Measurements from ENCODE around the gene DDAH2.
A peak's percentile ranks its signal among the peaks of the same experiment; 100 is the strongest.

The DDAH2 gene

DNA sequence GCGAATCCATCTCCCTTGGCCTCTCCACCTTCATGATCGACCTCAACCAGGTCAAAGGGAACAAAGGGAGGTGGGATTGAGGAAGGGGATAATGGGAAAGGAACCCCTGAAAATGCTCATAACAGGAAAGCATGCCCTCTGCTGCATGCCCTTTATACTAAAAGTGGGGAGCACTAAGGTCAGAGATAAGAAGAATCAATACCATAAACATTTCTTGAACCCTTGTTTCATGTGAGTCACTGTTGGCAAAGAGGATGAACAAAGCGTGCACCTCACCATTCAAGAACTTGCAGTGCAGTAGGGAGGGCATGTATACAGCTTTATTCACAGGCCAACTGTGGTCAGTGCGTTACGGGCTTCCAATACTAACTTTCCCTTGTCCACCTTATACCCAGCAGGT is 31.7 kb upstream of the DDAH2 start:
- DNase-seq (ENCODE audit: low read depth): no peak

DNA sequence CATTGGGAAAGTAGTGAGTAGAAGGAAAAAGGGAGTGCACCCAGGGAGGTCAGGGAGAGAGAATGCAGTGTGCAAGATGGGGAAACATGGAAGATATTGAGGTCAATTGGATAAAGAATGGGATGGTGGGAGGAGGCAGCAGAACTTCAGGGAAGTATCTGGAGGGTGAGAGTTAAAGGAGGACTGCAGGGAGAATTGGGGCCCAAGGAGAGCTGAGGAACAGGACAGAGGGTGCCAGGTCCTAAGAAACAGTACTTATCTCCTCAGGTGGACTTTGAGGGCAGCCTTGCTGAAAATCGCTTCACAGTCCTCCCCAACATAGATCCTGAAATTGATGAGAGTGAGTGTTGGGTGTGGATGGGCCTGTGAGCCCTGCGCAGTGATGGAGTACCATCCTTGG is 29.2 kb upstream of the DDAH2 start:
- no peak for DNase-seq (ENCODE audit: low read depth)

DNA sequence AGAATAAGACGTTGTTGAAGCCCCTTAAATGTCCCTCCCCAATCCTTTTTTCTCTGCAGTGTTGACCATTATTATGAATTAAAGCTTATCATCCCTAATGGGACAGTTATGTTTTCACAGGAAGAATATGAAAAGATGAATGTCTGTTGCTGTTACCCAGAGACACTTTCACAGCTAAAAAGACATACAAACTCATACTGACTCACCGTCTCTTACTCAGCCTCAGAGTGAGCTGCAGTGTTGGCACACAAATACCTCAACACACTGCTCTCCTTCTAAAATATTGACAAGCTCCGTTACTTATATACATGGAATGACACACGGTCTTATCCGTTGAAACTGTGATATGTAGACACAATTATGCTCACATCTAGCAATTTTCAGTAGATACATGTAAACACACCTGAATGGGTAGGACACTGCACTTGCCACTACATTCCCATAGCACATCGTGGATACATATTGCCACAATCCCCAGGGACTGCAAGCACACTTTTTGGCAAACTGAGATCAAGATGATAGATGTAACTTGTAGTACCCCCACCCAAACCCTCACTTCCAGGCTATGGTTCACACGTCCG is 23.7 kb upstream of the DDAH2 start:
- no peak for DNase-seq (ENCODE audit: low read depth)

DNA sequence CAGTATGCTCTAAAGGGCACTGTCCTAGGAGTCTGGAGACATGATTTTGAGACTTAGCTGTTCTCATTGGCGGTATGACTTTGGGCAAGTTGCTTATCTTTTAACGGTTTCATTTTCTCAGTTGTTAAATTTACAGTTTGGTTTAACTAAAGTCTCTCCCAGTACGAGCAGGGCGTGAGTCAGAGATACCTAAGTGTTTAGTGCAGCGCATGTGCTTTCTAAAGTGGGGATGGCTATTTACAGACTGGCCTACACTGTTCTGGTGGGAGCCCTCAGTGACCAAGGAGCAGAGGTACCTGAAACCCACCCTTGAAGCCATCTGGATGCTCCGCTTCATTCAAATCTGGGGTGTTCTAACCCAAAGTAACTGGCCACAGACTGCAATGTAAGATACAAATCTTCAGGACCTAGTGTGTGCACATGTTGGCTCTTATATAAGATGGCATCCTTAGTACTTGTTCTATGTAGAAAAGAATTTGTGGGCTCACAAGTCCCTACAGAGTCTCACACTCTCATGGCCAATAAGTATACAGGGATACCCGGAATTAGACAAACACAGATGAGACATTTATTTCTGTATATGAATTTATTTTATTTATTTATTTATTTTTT is 21.4 kb upstream of the DDAH2 start:
- DNase-seq (ENCODE audit: low read depth): no peak

GRCh38 chr6:31749301-31750036 is 20.4 kb upstream of the DDAH2 start:
- DNase-seq (ENCODE audit: low read depth): no peak

DNA sequence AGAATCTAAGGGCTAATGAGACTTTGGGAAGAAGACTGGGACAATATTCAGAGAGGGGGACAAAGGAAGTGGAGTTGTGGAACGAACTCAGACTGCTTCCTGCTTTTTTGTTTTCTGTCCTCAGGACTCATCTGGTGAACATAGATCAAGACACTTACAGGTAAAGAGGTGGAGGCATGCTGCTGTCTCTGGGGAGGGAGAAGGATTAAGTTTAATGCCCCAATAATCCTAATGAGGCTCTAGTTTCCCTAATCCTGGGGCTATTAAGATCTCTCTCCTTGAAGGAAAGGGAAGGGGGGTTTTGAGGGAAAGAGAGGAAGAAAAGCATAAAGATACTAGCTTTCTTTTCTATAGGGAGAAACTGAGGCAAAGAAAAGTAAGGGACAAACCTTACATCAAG is 15.3 kb upstream of the DDAH2 start:
- DNase-seq (ENCODE audit: low read depth): no peak

- DNase-seq (ENCODE audit: low read depth): no peak
These were observed 13.8 kb upstream of the DDAH2 start for GRCh38 chr6:31742894-31743293.

GRCh38 chr6:31741815-31742214 is 12.7 kb upstream of the DDAH2 start:
- DNase-seq (ENCODE audit: low read depth): no peak

- no peak for DNase-seq (ENCODE audit: low read depth)
These were observed 11.5 kb upstream of the DDAH2 start for GRCh38 chr6:31740397-31741223.

DNA sequence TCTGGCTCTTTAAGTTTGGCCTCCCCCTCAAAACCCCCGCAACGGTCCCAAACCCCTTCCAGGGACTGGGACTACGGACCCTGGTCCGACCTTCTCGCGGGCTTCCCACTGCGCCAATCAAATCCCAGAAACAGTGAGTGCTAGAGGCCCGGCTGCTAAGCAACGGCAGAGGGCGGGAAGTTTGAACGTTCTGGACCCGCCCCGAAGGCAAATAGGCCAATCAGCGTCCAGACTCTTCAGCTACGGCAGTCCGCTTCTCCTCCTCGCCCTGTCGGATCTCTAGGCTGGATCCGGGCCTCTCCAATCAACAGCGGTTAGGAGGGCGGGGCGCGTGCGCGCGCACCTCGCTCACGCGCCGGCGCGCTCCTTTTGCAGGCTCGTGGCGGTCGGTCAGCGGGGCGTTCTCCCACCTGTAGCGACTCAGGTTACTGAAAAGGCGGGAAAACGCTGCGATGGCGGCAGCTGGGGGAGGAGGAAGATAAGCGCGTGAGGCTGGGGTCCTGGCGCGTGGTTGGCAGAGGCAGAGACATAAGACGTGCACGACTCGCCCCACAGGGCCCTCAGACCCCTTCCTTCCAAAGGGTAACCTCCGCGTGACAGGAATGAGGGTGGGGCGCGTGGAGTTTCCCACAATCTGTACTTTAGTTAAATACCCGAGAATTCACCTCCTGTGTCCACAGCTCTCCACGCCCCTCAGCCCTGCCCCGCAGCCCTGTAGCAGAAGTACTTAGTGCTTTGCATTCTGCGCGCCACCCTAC is 10.7 kb upstream of the DDAH2 start, which contains the start of gene MSH5:
Gene MSH5, plus strand, starts transcription at position 367 of the 758 bp plus-strand sequence. CDS start 462 bp downstream, outside the sequence.
- peak; percentile 89 for DNase-seq (ENCODE audit: low read depth)

DNA sequence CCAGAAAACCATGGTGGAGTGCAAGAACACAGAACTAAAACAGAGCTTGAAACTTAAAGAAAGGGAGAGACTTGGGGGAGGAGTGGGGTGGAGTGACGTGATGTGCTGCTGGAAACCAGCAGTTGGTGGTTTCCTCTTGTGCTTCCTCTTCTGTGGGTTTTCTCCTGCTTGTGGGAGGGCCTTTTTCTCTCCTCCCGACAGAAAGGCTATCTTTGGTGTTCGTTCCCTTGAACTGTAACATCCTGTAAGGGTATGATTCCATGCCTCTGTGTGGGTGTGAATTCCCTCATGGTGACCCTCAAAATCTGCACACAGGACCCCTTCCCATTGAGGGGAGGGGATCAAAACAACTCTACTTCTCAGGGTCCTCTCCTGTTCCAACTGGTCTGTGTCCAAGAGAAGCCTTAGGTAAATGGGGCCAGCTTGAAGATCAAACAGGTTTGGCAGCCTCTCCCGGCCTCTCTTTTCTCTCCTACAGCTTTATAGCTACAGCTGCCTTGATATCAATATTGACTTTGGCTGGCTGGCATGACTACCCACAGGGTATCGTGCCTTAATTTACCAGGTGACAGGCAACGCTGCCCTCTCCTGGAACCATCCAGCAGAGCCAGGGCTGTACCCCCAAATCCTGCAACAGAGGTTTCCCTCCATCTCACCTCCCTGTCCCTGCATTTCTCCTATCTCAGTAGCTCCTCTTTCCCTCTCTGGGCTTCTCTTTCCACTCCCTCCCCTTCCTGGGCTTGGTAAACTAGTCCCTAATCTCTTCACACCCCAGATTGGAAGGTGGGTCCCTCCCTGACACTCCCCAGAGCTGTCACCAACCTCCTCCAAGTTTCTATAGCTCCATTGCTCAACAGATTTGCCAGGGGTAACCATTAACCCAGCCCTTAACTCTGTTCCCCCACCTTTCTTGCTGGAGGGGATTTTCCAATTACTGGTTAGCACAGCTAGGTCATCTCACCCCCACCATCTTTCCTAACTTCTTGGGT is 9.2 kb upstream of the DDAH2 start:
- DNase-seq (ENCODE audit: low read depth): peak; percentile 41

GRCh38 chr6:31737315-31737990 is 8.4 kb upstream of the DDAH2 start:
- no peak for DNase-seq (ENCODE audit: low read depth)

DNA sequence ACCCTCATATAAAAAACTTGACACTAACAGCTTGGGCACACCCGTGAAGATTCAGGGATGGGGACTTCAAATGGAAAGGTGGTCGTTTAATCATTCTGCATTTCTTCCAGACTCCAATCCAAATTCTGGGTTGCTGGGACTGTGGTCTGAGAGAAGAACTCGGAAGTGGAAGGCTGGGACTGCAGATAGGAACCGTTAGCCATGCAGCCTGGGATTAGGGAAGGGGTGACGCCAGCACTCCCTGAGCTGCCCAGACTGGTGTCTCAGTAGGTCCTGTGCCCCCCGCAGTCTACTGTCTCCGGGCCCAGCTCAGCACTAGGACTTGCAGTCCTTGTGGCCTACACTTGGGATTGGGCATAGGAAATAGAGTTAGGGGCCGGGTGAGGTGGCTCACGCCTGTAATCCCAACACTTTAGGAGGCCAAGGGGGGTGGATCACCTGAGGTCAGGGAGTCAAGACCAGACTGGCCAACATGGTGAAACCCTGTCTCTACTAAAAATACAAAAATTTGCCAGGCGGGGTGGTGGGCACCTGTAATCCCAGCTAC is 7.7 kb upstream of the DDAH2 start:
- no peak for DNase-seq (ENCODE audit: low read depth)

DNA sequence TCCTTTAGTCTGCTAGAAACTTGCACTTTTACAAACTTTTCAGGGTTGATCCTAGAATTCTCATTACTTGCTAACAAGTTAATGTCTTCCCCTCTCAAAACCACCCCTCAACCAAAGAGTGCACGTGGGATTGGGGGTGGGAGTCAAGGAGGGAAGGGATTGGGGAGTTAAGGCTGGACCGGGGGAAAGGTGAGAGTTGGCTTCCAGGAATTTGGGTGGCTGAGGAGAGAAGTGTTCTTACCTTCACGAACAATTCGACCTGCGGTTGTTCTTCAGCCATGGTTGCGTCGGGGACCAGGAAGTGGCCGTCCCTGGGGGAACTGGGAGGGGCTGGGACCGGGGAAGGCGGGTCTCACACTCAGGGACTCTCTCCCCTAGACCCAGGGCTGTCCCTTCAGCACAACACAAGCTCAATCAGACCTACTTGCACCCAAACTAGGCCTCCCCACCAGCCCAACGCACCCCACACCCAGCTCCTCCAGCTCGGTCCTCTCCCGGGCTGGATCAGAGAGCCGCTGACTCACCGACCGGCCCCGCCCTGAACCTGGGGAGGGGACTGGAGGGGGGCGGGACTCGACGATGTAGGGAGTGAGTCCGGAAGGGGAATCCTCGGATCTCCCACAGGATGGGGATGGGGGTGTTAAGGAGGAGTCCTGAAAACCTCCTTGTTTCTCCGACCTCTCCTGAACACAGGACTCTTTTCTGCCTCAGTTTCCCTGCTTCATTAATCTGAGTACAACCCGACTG is 7.1 kb upstream of the DDAH2 start, which contains the start of gene CLIC1:
Gene CLIC1, minus strand, starts transcription at position 510 of the 747 bp plus-strand sequence. Its CDS starts 230 bp downstream, at position 280.
- peak; percentile 64 for DNase-seq (ENCODE audit: low read depth)

- DNase-seq (ENCODE audit: low read depth): peak; percentile 35
These were observed 5.8 kb upstream of the DDAH2 start for GRCh38 chr6:31734821-31735406.

GRCh38 chr6:31734247-31734820 is 5.2 kb upstream of the DDAH2 start:
- no peak for DNase-seq (ENCODE audit: low read depth)

- no peak for DNase-seq (ENCODE audit: low read depth)
These were observed 4.6 kb upstream of the DDAH2 start for GRCh38 chr6:31733734-31734133.

- DNase-seq (ENCODE audit: low read depth): no peak
These were observed 2.9 kb upstream of the DDAH2 start for GRCh38 chr6:31732029-31732428.

All from activated T-cell treated with anti-CD3 and anti-CD28 coated beads for 1 hour (primary cell).